Endothelial cell of umbilical vein (primary cell): ENCODE results near the gene TCF21.

Experiments used
- CTCF ChIP-seq, 2 donors: IDR thresholded peaks; 1 replicate in 1 of 2; 2 replicates in 1 of 2; pipeline ENCODE4 v1.5.1; 2011; ENCODE audit warnings: low read length in 2 of 2, mild to moderate bottlenecking in 2 of 2, moderate library complexity in 2 of 2, control low read depth in 1 of 2, inconsistent platforms in 1 of 2, low read depth in 1 of 2; ENCODE audit not compliant: insufficient read depth in 1 of 2; ENCODE audit errors: extremely low read depth in 1 of 2
- MAX ChIP-seq: IDR thresholded peaks from 2 replicates; pipeline ENCODE4 v1.6.1; 2011; ENCODE audit not compliant: insufficient read depth, insufficient read length

- TF ChIP-seq MAX (no peak), CTCF (IDR thresholded peaks at IDR 0.05; ENCODE audit: extremely low read depth in 1 of 2, insufficient read depth in 1 of 2, low read depth in 1 of 2, low read length in 2 of 2) (no peak)
These were observed 1.1 kb upstream of the TCF21 start for GRCh38 chr6:133887880-133888230.
